ENCODE data around the gene ADGRD1. TPM values are rescaled to one million over a fixed set of nuclear protein-coding genes. Genes with fewer than 3 reads are reported as not detected.

Gene ADGRD1
- total and polyA plus RNA-seq, 2 of the 8 experiments (the other 6 are each of a cell fraction or from before 2014, with no cell fraction given) = 0.36 to 0.48 TPM

GRCh38 chr12:130945786-130946492, 7.8 kb upstream of the ADGRD1 start (continued):
- TF ChIP-seq RNF2 (IDR thresholded peaks at IDR 0.05; ENCODE audit: borderline replicate concordance, low read depth, low read length, missing control alignments, poor library complexity, severe bottlenecking) (no peak), ATF3 (IDR thresholded peaks at IDR 0.05; ENCODE audit: insufficient read depth, low read depth, low read length) (no peak), KDM1A (IDR thresholded peaks at IDR 0.05; ENCODE audit: borderline replicate concordance, low read length) (no peak), SIN3A (conservative IDR thresholded peaks at IDR 0.05 in 1 of 2, IDR thresholded peaks at IDR 0.05 in 1 of 2; ENCODE audit: low read depth in 1 of 2, low read length in 2 of 2) (no peak)

All from H1 (cell line).